GM18868 (cell line): Measurements from ENCODE around the gene NR2E1.

Experiments used
- ATAC-seq: cut with Tn5 transposase; IDR thresholded peaks from one replicate; pipeline ENCODE4 v1.9.1; 2021; ENCODE audit warnings: mild to moderate bottlenecking, moderate library complexity; ENCODE audit not compliant: unreplicated experiment

Gene NR2E1

DNA sequence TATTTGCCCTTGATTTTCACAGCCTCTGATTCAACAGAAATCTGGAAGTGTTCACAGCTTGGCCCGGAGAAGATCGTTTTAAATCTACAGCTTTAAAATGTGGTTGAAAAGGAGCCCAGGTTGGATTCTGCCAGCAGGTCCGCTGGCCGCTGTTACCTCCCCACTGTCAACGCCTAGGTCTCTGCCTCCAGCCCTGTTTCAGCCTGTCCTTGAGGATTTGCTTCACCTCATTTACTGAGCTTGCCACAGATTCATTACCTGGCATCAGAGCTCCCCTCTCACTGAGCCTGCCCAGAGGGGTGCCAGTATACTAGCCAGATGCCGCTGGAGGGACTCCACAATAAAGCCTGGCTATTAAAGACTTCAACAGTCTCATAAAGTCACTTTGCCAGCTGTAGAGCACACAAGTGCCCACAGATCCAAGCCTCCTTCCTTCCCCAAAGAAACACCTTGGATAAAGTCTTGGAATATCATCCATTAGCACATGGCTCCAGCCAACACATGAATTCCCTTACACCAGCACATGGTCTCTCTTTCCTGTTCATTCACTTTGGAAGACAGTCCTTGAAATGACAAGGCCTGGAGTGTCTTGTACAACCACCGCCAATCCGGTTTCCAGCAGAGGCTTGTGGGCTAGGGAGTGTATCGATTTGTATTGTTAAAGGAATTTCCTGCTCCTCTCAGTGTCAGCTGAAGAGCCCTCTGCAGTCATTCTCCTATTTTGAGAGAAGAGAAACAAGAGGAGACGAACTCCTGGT, 9.5 kb upstream of the NR2E1 start:
- no peak for ATAC-seq

DNA sequence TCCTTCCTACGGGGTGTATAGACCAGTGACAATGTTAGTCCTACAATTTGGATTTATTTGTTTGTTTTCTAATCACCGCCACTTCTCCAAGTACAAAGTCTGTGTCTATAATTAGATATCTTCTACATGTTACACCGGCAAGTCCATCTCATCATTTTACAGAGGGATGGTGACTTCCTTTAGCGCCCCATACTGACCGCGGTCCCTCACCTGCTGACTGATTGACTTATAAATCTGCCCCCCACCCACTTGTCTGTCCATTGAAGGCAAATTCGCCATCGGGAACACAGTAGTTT, 8.9 kb upstream of the NR2E1 start:
- no peak for ATAC-seq

DNA sequence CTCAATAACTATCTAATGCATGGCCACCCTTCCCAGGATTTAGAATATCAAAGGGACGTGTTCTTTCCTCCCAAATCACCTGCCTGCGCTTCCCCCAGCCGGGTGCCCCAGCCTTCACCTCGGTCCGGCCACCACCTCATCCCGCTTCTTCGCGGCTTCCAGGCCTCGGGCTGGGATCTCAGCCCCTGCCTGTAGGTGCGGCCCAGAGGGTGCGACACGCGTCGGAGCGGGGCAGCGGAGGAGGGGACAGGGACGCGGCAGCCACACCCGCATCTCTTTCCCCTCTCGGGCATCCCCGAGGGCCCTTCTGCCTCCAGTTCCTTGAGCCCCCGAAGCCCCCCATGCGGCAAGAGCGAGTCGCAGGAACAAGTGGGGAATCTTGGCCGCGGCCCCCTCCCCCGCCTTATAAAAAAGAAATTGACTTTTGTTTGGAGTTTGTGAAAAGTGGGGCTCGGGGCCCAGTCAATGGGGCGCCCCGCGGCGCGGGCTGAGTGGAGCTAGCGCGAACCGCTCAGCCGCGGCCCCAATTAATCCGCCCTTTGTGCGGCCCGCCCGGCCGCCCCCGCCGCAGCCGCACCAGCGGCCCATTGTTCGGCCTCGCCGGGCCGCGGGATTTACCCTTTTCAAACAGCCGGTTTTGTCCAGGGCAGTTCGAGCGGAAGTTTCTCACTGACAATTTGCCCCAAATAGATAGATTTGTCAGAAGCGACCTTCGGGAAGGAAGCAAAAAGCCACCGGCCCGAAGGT, 8.4 kb upstream of the NR2E1 start:
- no peak for ATAC-seq

DNA sequence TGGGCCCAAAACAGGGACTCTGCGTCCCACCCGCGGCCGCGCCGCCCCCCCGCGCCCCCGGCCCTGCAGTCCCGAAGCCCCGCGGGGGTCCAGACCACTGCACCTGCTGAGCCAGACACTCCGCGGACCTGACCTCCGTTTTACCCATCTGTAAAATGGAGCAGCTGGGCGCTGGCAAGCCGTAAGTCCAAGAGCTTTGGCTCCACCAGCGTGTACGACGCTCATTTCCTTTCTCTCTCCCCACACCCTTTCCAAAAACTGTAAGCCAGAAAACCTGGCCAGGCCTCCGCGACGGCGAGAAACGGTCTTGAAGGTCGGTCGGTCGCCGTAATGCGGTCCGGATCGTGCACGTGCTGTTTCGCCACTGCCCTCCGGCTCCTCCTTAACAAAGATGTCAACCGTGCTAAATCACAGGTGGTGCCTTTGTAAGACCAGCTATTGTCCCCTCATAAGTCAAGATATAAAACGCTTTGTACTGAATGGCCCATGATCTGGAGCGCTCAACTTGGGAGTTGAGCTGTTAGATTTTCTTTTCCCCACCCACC, 7.8 kb upstream of the NR2E1 start:
- ATAC-seq: no peak

DNA sequence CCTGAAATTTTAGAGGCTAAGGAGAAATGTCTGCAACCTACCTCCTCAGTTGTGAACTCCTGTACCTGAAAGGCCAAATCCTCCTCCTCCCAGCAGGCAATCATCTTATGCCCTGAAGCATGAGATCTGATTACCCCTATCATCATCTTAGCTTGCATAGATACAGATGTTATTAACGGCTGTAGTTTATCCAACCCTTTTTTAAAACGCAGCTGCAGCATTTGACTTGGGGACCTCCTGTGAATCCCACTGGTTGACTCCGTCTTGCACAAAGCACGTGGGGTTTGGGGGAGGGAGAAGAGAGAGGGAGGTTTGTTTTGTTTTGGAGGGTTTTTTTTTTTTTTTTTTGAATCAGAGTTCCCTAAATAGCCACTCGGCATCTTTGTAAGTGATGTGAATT, 5.8 kb upstream of the NR2E1 start:
- no peak for ATAC-seq

DNA sequence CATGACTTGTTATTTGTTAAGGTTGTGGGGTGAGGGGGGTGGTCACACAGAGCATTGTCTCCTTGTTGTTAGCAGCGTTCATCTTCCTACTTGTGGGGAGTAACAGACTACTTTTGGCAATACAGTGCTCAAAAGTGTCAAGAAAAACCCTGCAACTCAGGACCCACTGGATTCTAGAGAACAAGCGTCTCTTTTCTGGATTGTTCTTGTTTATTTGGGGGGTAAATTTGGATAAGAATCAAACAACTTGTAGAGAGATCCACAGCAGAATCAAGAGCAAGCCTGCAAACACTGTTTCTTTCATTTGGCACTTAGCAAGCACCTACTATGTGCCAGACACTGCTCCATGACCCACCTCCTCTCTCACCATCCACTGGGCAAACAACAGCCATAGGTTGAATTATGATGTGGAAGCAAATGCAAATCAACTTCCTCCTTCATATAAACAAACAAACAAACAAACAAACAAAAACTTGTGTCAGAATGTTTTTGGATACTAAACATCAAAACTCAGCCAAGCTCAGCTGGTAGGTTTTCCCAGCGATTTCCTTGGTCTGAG, 4.0 kb upstream of the NR2E1 start:
- ATAC-seq: no peak

DNA sequence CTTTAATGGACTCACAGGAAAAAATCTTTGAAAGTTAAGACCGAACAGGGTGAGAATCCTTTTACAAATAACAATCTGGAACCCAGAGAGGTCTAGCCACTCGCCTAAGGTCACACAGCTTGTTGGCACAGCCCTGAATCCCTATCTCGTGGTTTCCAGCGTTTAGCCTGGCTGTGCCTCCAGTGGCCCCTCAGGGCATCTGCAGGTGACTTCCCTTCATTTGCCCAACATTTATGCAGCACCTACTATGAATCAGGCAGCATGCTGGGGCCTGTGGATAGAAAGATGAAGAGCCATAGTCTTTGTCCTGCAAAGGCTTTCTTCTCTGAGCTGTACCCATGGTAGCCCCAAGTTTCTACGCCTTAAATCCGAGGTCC, 2.6 kb upstream of the NR2E1 start:
- ATAC-seq: no peak

DNA sequence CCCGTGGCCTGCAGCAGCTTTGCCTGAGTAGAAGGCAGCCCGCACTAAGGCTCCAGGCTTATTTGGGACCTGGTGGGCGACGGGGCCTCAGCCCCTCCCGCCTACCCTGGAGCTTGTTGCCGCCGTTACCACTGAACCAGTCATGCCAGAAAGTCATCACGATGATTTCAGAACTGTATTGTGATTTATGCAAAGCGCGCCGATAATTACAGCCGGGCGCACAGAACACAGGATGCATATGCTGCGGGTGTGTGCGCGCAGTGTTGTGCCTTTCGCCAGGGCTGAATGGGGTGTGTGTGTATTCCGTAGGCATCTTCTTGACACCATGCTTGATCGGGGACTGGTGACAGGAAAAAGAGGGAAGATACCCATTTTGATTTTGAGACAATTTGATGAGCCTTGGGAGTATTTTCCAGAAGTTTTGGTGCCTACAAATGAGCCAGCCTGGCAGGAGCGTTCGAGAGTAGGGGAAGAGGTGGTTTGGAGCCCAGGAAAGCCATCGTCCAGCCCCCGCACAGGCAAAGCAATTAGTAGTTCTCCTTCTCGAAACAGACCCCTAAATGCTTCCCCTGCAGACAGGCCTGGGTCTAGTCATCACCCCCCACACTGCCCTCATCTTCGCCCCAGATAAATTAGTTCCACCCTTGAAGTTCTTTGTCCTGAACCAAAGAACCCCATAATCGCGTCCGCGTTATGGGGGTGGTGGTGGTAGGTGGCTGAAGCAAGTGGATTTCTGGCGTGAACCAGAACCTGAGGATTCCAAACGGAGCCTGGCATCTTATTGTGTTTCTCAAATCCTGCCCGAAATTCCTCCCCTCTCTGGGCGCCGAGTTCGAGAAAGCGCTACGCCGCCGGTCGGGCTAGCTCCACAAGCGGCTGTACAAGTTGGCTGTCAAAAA, 1.9 kb upstream of the NR2E1 start:
- ATAC-seq: no peak

DNA sequence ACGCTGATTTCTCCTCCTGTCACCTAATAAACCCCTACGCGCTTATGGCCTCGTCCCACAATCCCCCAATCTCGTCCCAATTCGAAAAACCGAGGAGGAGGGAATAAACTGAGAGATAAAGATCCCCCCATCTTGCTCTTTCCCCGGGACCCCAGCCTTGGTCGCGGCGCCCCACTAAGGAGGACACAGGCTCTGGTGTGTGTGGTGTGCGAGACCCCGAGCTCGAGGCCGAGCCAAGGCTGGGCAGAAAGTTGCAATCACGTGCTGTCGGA, 1.3 kb upstream of the NR2E1 start:
- no peak for ATAC-seq

DNA sequence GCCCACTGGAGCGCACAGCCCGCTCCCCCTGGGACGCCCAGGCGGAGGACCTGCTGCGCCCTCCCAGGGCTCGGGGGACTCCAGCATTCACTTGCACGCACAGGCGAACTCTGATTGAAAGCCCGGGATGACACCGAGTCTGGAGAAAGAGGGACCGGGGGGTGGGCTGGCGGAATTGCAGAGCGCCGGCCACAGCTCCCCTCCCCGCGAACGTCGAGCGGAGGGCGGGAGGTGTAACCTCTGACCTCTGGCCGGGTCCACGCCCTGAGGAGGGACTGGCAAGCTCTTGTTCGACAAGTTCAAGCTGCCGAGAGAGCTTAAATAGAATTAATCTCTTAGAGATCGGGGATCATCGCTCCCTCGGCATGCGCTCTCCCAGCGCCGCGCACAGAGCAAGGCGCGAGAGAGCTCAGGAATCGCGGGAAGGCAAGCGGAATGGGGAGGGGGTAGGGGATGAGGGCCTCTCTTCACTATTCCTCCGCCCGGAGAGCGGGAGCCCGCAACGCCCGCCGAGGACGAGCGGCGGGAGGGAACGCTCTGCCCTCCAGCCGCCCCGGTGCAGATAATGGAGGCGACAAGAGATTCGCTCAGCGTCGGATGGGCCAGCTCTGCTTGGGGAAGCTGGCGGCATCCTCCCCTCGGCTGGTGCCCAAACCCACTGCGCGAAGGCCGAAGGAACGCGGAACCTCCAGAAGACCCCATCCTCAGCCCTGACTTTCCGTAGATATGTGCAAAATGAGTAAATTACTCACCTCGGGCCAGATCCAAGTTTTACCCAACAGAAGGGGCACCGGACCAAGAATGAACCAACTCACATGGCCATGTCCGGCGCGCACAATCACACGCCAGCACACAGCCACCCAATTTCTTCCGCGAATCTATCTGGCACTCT, 761 bp upstream of the NR2E1 start:
- no peak for ATAC-seq

DNA sequence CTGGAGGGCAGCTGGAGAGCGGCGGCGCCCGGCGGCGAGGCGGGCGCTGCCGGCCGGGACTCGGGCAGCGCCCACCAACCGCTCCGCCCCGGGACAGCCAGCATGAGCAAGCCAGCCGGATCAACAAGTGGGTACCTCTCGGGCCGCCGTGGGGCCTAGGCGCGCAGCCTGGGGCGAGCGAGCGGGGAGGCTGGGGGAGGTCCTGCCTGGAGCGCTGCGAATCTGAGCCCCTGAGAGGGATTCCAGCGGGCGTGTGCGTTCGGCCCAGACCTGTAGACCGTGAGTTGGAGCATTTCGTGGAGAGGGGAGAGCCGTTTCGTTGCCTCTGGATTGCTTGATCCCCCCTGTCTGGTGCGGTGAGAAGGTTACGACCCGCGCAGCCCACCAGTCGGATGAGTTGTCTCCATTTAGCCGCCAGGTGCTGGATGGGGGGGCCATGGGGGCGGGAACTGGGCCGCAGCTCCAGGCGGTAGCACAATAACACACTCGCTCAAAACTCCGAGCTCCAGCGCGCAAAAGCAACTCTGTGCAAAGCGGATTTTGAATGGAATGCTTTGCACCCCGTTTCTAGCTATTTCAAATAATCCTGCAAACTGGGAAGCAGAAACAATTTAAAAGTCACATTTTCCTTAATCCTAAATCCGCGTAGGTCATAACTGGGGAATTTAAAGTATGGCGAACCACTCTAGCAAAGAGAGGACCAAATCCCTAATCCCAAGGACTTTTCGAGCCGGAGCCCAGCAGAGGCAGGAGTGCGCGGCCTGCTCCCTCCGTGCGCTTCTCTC, 1.0 kb downstream of the NR2E1 start:
- ATAC-seq: no peak

DNA sequence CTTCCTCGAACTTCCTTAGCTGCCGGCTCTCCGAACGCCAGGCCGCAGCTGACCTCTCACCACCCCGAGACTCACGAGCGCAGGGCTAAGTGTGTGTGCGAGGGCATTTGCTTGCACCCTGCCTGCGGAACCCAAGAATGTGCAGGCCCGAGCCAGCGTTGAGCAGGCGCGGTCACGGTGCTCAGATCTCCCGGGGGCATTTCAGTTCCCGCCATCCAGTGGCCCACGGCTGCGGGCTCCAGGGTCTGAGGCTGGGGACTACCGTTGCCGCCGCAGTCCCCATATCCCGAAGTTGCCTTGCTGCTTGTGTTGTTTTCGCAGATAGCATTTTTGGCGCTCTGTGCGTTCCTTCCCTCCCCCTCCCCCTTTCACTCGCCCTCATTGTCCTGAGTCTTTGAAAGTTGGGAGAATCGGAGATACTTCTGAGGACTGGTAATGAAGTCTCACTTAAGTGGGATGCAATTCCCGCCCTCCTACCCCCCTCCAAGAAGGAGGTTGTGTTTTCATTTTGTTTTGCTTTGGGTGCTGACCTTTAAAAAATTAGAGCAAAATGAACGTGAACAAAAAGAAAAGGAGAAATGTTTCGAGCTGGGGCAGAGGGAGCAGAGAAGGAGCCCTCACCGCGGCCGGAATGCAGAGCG, 1.7 kb downstream of the NR2E1 start:
- no peak for ATAC-seq

DNA sequence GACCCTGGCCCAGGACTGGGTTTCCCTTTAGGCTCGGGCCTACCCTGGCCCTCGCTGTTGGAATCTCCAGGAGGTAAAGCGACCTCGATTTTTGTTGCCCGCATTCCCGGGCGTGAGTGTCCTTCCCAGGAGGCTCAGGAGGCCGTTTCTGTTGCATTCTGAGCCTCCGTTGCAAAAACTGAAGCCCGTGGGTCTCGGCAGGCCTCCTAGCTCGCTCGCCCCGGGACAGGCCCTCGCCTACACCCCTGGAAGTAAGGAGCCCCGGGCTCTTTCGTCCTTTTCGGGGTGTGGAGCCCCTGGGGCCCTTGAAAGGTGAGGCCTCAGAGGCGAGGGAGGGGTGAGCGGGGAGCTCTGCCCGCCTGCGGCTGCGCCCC, 2.3 kb downstream of the NR2E1 start:
- no peak for ATAC-seq

DNA sequence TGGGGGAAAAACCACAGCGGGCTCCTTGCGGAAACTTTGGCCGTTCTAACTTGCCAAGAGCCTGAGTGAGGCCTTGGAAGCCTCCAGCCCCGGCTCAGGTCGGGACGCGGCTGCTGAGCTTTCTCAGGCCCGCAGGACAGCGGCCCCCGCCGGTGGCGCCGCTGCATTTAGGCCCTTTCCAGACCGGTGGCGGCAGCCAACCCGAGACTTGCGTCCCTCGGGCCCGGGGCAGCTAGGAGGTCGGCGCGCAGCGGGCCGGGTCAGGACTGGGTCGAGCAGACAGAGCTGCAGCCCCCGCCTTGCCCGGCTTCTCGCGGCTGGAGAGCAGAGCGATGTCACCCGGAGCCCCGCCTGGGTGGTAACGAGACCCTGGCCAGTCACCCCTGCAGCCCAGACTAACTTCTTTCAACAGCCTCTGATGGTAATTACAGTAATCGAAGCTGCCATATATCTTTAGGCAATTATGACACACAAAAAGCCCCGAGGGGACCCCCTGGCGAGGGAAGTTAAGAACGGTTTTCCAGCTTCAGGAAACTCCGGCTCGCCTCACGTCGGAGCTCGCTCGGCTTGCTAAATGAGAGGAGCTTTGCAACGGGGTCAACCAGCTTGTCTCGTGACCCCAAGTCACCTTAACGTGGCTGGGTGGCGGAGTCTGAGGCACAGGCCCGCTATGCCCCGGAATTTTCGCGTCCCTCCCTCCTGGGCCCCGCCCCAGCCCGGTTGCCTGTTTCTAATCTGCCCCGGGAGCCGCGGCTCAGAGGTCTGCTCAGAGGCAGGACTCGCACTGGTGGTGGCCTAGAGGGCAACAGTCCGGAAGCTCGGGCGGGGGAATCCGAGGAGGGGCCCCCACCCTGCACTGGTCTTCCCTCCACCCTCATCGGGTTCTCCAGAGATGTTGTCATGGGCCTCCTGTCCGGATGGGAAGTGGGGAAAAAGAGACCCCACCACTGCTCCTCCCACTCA, 3.0 kb downstream of the NR2E1 start:
- no peak for ATAC-seq

DNA sequence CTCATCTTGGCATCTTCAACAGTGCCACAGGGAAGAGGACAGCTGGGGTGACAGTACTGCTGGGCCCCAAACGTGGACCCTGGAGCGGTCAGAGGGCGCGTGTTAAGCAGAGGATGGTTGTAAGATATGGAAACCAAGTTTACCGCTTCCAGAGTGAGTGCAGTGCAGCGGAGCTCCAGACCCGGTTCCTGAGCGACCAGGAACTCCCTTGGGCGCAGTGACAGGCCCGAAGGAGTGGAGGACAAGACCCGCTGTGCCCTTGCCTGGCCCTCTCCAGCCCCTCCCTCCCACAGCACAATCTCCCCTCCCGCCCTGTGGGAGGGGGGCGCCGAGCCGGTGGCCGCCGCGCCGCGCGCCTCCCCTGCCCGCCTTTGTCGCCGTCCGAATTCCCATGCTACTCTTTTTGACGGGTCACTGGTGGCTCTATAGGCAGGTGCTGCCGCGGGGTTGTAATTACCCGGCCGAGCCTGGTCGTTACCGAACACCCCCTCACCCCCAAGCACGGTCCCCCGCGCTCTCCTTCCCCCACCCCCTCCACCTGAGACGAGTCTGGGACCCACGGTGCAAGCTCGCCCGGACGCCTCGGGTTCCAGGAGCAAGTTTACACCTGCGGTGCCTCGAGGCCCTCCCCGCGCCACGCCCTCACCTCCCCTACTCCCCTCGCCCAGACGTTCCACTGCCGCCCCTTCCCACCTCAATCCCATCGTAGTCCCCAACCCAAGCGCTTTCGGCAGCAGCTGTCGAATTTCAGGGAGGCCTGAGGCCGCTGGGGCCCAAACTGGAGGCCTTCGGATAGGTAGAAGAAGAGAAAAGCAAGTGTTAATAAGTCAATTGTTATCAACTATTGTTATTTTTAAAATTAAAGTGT, 3.9 kb downstream of the NR2E1 start:
- ATAC-seq: no peak

DNA sequence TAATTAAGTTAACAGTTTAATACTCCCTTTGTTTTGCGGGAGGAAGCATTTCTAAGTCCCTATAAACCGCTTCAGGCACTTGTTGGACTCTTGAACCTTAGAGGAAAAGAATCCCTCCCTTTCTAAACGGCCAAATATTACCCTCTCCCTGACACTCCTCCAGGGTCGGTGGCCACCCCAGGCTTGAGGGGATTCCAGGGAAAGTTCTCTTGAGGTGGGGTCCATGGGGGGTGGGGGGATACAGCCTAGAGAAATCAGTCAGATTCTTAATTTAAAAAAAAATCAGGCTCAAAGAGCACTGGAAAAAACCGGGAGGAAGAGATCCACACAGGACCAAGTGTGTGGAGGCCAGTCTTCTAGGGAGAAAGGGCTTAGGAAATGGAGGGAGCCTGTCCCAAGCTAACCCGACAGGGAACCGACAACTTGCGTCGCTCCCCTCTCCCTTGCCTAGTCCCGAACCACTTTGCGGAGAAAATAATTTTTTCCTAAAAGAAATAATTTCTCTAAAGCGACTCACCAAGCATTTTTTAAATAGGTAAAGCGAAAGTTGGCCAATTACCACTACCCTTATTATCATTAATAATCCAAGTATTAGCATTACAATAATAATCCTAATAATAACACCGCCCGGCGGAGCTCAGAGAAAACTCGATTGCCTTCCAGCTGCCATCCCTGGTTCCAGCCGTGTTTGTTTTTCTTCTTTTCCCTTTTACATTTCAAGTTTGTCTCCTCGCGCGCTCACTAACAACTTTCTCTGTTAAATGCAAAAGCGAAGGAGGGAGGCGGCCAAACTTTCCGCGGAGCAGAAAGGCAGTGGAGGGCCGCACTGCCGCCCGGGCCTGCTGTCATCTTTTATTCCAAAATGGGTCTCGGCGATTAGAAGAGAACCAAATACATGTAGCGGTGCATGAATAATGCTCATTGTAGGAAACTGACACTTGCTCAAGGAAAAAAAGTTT, 4.8 kb downstream of the NR2E1 start:
- ATAC-seq: no peak
